GM21786 (cell line): ENCODE results near the gene CTDSP2.
"Not testable (repeated sequence)": the region's sequence is repeated elsewhere in the genome, so short reads cannot be mapped to it uniquely, and the experiment has no call there.

Experiments
- ATAC-seq: cut with Tn5 transposase; IDR thresholded peaks from one replicate; pipeline ENCODE4 v1.9.1; 2021; ENCODE audit not compliant: unreplicated experiment

CTDSP2 gene

DNA sequence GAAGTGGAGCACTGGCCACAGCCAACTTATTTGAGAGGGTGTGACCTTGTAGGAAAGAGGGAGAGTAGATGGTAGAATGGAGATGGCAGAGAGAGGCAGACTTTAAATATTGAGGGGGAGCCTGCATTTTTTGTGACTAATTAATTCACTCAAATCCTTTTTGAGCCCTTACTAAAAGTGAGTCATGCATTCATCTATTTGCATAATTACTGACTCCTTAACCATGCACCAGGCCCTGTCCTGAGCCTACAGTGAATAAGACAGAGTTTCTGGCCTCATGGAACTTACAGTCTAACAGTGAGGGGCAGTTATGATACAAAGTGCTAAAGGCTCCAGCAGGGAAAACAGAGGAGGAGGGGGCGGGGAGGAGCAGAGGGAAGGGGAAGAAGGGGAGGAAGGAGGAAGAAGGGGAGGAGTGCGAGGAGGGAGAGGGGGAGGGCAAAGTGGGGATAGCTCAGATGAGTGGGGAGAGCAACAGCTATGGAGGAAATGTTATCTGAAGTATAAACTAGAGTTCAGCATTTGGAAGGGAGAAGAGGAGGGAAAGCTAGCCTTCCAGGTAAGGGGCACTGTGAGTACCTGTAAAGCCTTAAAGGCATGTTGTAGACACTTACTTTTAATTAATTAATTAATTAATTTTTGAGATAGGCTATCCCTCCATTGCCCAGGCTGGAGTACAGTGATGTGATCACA is 7.5 kb upstream of the CTDSP2 start:
- ATAC-seq, result no peak

DNA sequence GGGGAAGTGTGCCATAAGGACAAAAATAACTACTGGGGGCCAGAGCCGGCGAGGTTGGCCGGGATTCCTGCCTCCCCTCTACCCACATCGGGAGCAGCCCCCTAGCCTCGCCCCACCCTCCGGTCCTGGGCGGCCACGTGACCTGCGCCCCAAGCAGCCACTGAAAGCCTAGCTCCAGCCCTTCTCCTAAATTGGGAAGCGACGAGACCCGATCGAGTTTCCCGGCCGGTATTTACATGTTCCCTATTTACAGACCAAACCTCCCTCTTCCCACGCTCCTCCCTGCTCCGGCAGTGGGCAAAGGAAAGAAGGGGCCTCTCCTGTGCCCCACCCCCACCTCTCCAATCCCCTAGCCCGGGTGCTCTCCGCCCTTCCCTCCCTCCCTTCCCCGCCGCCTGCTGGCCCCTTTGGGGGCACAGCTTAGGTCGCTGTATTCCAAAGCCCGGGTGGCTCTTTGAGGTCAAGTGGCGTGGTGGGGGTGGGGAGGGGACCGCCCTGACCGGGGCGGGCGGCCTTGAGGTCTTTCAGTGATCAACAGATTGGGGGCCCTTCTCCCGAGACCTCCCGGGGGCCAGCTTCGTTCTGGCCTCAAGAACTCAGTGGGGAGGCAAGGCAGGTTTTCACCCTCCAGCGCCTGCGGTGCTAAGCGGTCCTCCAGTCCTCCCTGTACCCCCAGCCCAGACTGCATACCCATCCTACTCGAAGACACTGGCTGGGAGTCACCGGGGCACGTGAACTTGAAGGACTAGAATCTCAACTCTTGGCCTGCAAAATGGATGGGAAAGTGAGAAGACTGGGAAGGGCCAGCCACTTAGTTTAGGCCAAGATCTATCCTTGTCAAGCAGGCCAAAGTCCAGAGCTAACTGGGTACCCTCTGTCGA is 6.3 kb upstream of the CTDSP2 start:
- no peak for ATAC-seq

DNA sequence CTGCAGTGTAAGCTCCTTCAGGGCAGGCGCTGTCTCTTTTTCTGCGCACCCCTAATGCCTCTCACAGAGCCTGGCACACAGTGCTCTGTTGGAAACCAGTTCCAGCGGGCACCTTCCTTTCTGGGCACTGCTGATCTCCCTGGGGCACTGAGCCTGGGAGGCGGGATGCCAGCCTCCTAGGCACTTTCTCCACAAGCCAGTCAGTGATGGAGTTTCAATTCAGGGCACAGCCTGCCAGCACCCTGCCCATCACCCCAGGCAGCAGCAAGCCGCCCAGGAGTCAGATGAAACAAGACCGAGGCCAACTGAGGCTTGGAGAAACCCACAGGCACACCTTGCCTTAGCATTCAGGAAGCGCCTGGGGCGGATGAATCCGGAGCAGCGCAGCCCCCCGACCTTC is 5.7 kb upstream of the CTDSP2 start:
- no peak for ATAC-seq

DNA sequence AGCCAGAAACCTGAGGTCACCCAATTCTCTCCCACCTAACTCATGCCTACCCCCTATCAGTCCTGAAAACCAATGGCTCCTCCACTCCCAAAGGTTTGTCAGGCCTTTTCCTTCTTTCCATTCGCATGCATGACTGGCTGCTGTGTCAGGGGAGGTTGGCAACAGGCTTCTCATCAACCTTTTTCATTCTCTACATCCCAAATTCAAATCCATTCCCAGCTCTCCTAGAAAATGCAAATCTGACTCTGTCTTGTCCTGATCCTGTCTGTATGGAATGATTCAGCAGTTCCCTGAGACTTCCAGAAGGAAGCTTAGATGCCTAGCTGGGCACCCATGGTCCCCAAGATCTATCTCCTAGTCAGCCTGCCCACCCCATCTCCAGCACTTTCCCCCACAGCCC is 5.0 kb upstream of the CTDSP2 start:
- ATAC-seq, result no peak

DNA sequence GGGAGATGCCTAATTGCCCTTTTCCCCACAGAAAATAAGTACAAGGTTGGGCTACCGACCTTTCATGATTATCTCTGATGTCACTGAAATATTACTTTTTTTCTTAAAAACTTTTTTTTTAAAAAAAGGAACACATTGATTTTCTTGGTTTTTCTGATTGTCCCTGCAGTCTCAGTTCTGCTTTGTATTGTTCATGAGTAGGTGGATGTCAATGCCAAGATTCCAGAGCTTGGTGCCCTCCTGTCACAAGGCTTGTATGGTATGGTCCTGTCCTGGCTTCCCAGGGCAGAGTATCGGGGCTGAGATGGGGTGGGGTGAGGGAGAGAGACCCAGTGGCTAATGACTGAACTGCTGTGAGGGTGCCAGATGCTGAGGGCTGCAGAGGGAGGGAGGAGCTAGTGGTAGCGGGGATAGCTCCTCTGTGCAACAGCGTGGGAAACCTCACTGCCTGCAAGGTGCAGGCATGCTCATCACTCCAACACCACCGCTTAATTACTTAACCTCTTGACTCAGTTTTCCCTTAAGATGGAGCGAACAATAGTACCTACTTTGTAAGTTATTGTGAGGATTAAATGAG is 4.4 kb upstream of the CTDSP2 start:
- no peak for ATAC-seq

DNA sequence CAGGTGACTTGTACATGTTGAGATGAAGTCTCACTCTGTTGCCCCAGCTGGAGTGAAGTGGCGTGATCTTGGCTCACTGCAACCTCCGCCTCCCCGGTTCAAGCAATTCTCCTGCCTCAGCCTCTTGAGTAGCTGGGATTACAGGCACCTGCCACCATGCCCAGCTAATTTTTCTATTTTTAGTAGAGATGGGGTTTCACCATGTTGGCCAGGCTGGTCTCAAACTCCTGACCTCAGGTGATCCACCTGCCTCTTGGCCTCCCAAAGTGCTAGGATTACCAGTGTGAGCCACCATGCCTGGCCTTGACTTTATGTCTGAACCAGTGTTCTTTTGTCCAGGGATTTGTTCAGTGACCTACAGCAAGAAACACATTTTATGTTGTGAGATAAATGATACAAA is 2.9 kb upstream of the CTDSP2 start:
- not testable (repeated sequence) for ATAC-seq

DNA sequence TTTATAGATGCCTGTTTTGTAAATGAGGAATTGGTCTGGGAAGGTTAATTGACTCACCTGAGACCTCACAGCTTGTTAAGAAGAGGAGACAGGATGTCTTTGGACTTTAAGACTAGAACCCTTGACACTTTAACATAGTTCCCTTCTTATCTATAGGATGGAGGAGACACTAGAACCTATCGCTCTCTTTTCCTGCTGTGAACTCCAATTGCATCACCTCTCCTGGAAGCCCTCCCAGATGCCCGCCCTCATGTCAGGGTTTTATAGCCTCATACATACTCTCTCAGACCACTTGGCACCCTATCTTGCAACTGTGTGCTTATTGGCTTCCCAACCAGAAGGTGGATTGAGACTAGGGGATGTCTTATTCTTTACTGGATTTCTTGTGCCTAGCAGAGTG is 2.5 kb upstream of the CTDSP2 start:
- no peak for ATAC-seq

DNA sequence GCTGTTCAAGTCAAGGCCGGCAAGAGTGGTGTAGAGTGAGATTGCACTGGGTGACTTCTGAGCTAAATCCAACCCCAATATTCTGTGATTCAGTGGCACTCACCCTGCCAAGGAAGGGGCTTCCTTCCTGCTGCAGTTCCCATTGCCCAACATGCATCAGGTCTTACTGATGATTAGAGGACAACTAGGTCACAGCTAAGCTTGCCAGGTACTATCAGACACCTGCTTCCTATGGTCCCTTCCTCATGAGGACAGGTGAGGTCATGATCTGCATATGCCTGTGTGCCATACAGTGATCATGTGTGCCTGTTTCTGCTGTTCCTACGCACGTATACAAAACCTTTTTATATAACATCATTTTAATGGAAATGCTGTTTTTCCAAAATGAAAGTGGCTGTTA is 1.7 kb upstream of the CTDSP2 start:
- no peak for ATAC-seq

DNA sequence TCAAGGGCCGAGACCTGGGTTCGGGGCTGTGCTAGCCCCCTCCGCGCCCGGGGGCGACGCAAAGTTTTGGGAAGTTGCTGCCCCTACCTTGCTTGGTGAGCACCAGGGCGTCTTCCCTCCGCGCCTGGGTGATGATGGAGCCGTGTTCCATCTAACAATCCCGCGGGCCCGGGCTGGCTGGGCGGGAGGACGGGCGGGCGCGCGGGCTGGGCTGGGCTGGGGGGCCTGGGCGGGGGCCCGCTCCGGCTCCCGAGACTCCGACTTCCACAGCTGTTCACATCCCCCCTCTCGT is 298 bp downstream of the CTDSP2 start:
- peak; percentile 9 for ATAC-seq

DNA sequence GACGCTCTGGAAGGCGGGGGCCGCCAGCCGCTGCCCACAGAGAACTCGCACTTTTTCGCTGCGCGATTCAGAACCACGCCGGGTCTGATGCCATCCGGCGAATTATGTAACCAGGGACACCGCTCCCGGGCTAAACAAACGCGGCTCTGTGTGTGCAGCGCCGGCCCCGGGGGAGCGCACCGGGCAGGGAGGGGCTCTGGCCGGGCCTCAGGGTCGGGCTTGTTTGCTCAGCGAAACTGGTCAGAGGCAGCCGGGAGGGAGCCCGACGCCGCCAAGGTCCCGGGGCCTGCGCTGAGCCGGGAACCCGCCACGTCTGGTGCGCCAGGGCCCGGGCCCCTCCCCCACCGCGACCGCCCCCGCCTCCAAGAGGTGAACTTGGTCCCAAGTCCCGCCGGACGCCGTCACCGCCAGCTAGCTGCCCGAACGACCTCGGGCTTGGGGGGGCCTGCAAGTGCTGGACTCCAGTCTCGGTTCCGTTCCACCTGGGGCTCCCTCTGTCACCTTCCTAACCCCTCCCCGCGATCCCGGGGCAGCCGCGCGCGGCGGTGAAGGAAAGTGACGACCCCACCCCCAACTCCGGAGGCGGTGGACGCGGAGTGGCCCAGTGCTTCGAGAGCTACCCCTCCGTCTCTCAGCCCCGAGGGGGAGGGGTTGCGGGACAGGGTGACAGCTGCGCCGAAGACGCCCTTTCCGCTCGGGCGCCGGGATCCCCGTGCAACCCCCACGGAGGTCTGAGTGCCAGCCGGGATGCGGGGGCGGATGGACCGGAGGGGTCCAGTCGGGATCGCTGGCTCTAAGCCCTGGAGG is 848 bp downstream of the CTDSP2 start:
- ATAC-seq, result peak; percentile 29

DNA sequence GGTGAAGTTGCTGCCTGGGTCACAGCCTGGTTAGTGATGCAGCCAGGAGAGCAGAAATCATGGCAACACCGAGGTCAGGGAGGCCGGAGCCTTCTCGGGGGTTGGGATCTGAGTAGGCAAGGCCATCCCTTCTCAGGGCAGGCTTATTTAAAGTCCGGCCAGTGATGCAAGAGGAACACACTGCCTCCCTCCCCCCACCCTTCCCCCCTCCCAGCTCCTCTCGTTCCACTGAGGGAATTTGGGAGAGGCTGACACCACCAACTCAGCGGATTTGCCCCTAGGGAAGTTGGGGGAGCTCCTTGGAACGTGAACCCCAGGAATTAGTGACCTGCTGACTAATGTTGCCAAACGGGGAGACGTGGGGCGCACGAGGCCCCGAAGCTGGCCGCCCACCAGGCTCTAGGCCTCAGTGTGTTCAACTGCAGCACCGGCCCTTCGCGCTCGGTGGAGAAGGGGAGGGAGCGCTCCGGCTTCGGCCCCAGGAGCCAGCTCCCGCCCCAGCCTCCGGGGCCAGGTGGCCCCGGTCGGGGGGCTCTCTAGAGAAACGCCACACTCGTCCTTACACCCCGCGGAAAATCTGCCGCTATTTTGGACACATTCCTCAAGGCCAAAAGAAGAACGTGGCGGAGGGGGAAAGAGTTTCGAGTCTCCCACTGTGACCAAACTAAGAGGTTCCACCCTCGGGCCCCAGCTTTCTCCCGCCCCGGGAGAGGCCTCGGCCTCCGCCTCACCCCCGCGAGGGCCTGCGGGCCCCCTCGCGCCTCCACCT is 1.6 kb downstream of the CTDSP2 start:
- peak; percentile 4 for ATAC-seq

DNA sequence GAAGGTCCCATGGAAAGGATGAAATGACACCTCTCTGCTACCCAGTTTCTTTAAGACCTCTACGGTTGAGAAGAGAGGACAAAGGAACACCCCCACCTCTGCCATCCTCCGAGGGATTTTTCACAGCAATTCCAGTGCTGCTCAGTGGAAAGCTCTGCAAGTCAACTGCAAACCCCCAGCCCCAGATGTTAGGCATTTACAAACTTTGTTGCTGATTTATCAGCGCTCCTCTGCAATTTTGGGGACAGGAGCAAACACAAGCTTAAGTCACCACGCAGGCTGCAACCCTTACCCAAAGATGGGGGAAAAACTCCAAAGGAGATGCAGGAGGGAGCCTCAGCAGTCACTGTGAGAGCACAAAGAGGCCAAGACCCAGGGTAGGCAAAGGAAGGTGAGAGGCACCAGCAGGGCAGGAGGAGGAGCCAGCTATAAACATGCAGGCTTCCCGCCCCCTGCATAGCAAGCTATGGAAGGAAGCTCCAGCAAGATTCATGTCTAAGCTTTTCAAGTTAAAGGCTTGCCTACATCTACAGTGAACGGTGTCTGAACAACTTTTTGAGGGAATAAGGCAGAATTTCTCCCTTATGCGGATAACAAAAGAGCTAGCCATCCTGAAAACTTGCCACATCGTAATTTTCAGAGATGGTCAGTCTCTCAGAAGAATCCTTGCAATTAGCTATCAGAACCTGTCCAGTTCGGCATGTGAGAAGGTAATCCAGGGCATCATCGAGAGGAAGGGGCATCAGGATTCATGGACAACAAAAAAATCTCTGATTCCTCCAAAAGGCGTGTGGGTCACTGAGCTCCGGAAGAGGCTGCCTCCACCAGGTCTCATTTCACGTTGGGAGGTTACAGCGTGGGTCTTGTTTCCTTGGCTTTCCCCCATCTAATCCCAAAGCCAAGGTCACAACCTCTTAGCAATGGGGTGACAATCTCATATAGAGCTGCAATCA is 3.9 kb downstream of the CTDSP2 start:
- ATAC-seq, result no peak

DNA sequence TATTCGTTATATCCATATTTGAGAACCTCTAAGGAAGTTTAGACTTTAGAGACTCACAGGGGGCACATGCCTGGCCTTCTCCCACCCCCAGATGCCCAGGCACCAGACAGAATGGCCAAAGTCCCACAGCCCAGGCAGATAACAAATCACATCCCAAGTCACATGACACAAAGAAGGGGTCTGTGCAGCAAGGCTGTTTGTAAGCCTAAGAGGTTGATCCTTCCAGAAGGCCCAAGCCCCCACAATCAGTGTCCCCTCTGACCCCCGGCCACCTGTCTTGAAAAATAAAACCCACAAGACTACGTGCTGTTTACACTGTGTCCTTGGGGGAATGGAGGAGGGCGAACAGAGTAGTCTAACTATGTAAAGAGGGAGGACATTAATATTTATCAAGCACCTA is 5.1 kb downstream of the CTDSP2 start:
- ATAC-seq, result no peak

DNA sequence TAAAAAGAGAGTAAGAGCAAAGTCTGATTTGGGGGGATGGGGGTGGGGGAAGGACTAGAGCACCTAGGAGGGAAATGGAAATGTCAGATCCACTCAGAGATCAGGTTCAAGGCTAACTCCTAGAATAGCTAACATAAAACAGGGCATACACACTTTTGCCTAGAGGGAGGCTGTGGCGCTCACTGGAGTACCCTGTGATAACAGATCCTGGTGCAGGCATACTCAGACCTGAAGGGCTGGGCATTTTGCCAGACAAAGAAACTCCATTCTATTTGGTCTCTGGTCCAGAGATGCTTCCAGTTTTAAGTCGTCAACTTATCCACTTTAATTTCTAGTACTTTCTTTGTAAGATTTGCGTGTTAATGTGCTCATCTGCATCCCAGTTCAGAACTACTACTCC is 5.8 kb downstream of the CTDSP2 start:
- ATAC-seq, result no peak

DNA sequence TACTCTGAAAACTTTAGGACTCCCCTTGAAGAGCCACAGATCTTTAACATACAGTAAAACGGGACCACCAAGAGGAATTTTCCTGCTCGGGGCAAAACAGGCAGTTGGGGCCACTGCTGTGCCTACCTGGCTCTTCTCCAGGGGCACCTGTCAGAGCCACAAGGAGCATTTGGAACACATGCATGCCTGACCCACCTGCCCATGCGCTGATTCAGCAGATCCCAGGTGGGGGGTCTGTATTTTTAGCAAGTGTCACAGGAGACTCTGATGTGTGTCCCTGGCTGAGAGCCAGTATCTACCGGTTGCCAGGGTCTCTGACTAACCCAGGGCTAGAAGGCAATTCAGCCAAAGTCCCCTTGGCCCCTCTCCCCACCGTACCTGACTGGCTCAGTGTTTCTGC is 6.5 kb downstream of the CTDSP2 start:
- no peak for ATAC-seq

DNA sequence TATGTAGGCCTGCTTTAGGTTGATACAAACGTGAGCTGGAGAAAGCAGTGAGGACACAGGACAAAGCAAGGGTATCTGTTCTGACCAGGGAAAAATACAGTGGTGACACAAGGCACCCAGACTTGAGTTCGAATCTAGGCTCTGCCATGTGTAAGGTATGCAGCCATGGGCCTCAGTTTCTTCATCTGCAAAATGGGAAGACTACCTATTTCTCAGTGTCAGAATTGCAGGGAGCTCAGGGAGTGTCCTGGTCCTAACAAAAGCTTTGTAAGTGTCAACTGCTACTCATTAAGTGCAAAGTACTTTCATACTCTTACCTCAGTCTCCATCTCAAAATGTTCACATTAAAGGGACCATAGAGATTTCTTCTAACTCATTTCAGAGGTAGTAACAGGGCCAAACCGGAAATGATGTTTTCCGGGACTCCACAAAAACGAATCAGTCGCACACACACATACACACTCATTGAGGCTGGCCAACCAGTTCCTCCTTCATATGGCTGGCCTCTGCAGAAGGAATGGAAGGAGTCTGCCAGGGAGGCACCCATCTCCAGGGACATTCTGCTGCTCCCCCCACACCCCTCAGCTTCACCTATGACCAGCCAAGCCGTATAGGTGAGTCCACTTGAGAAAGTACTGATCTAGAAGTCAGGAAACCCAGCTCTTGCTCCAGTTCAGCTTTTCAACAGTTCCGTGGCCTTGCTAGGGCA is 7.8 kb downstream of the CTDSP2 start:
- ATAC-seq, result no peak

DNA sequence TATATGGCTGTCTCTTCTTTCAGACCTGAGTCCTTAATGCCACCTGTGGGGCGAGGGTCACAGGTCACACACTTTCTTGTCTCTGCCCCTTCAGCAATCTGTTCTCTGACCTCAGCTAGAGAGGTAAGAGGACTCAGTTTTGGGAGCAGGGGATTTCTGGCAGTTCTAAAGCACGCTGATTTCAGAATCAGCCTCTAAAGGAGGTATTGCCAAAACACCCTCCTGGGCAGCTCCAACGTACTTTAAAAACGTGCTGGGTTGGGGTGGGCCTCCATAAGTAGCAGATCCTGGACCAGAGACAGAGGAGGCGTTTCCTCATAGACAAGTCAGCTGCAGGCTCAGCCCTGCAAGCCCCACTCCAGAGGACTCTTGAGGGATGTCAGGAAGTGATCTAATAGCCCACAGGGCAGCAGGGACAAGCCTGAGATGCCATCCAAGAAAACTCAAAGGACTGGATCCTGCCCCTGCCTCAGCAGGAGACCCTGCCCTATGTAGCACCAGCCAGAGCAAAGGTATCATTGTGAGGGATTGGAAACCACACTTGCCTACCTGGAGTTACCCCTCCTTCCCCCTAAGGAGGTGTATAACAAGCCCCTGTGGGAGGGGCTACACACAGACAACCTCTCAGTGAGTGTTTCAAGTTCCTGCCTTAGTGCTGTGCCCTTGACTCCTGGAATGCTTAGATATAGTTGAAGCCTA is 8.5 kb downstream of the CTDSP2 start:
- ATAC-seq, result peak; percentile 21
